Hepatocyte (in vitro differentiated cells): ENCODE data around the gene NFYC.

Source experiments
- EZH2 ChIP-seq: fragments of 200-600 bp; sonication (generic); IDR thresholded peaks from 2 replicates; pipeline ENCODE4 v1.6.1; 2016; ENCODE audit warnings: antibody characterized with exemption, mild to moderate bottlenecking, borderline replicate concordance
- TF ChIP-seq, protein P1 (sequence below): fragments of 200-600 bp; sonication (generic); IDR thresholded peaks from 2 replicates; pipeline ENCODE4 v1.5.1; 2016; ENCODE audit warnings: antibody characterized with exemption, mild to moderate bottlenecking; ENCODE audit not compliant: poor library complexity

- TF ChIP-seq, protein P1, sequence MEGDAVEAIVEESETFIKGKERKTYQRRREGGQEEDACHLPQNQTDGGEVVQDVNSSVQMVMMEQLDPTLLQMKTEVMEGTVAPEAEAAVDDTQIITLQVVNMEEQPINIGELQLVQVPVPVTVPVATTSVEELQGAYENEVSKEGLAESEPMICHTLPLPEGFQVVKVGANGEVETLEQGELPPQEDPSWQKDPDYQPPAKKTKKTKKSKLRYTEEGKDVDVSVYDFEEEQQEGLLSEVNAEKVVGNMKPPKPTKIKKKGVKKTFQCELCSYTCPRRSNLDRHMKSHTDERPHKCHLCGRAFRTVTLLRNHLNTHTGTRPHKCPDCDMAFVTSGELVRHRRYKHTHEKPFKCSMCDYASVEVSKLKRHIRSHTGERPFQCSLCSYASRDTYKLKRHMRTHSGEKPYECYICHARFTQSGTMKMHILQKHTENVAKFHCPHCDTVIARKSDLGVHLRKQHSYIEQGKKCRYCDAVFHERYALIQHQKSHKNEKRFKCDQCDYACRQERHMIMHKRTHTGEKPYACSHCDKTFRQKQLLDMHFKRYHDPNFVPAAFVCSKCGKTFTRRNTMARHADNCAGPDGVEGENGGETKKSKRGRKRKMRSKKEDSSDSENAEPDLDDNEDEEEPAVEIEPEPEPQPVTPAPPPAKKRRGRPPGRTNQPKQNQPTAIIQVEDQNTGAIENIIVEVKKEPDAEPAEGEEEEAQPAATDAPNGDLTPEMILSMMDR, result no peak
- TF ChIP-seq EZH2, result no peak
Observed at GRCh38 chr1:40687059-40687458, 4.4 kb upstream of the NFYC start.
